Stimulated activated naive B cell treated with anti-CD40 and anti-IgM and Interleukin-4, amounts not matched to agents 10 μg/mL and 1 μg/mL and 100 μg/mL, for 72 hours (primary cell): ENCODE data around the gene EFCAB8.
"Not testable (repeated sequence)": the region's sequence is repeated elsewhere in the genome, so short reads cannot be mapped to it uniquely, and the experiment has no call there.

Experiments used
- ATAC-seq, 2 donors: fragments of 150-1000 bp; cut with Tn5 transposase; replicated peaks; 2 replicates each; pipeline ENCODE4 v1.10.0; 2021; ENCODE audit warnings: moderate library complexity in 1 of 2
- DNase-seq: peaks from one replicate; pipeline ENCODE4 v3.0.0; 2021
- H3K27ac Mint-ChIP-seq: one replicate; pipeline ENCODE4 v1.8.0; 2022; ENCODE audit warnings: mild to moderate bottlenecking, mixed read lengths
- H3K27me3 Mint-ChIP-seq, 2 donors: one replicate each; pipeline ENCODE4 v1.8.0; 2022; ENCODE audit warnings: mixed read lengths in 2 of 2
- H3K36me3 Mint-ChIP-seq, 2 donors: one replicate each; pipeline ENCODE4 v1.8.0; 2022; ENCODE audit warnings: mixed read lengths in 2 of 2, mild to moderate bottlenecking in 1 of 2
- H3K4me1 Mint-ChIP-seq, 2 donors: one replicate each; pipeline ENCODE4 v1.8.0; 2022; ENCODE audit warnings: mixed read lengths in 2 of 2, mild to moderate bottlenecking in 1 of 2
- H3K4me3 Mint-ChIP-seq, 2 donors: one replicate each; pipeline ENCODE4 v1.8.0; 2022; ENCODE audit warnings: mild to moderate bottlenecking in 2 of 2, mixed read lengths in 2 of 2, moderate library complexity in 1 of 2
- H3K9me3 Mint-ChIP-seq, 2 donors: one replicate each; pipeline ENCODE4 v1.8.0; 2022; ENCODE audit warnings: mixed read lengths in 2 of 2, mild to moderate bottlenecking in 1 of 2

EFCAB8 gene

GRCh38 chr20:32959351-32960221 is 100.9 kb downstream of the EFCAB8 start:
- DNase-seq (no peak), ATAC-seq (no peak)
- H3K36me3 Mint-ChIP-seq = peaks cover 8 to 22% of the 10 kb centered on the region in 2 donors
- no peak overlapping the region for H3K27ac Mint-ChIP-seq
- H3K4me1 Mint-ChIP-seq = no peaks in the 10 kb centered on the region
- peaks cover 6 to 15% of the 10 kb centered on the region in 2 donors for H3K27me3 Mint-ChIP-seq
- peaks cover 15 to 18% of the 10 kb centered on the region in 2 donors for H3K9me3 Mint-ChIP-seq
- H3K4me3 Mint-ChIP-seq = no peak overlapping the region

- no peaks in the 10 kb centered on the region for H3K4me1 Mint-ChIP-seq
- no peak for DNase-seq
- H3K4me3 Mint-ChIP-seq = no peak overlapping the region
- H3K27me3 Mint-ChIP-seq = peaks cover 8 to 17% of the 10 kb centered on the region in 2 donors
- ATAC-seq = no peak
- peaks cover 8 to 22% of the 10 kb centered on the region in 2 donors for H3K36me3 Mint-ChIP-seq
- H3K27ac Mint-ChIP-seq = no peak overlapping the region
- peaks cover 15 to 18% of the 10 kb centered on the region in 2 donors for H3K9me3 Mint-ChIP-seq
Observed at GRCh38 chr20:32960222-32960518, 101.4 kb downstream of the EFCAB8 start.

GRCh38 chr20:32960849-32961731 is 102.4 kb downstream of the EFCAB8 start:
- peaks cover 15 to 18% of the 10 kb centered on the region in 2 donors for H3K9me3 Mint-ChIP-seq
- H3K27ac Mint-ChIP-seq = no peak overlapping the region
- DNase-seq (no peak), ATAC-seq (no peak)
- H3K4me3 Mint-ChIP-seq = no peak overlapping the region
- peaks cover 0 to under 1% of the 10 kb centered on the region in 2 donors for H3K4me1 Mint-ChIP-seq
- peaks cover 8 to 22% of the 10 kb centered on the region in 2 donors for H3K36me3 Mint-ChIP-seq
- peaks cover 10 to 19% of the 10 kb centered on the region in 2 donors for H3K27me3 Mint-ChIP-seq

- H3K36me3 Mint-ChIP-seq = peaks cover 4 to 18% of the 10 kb centered on the region in 2 donors
- no peak overlapping the region for H3K4me3 Mint-ChIP-seq
- H3K27ac Mint-ChIP-seq = no peak overlapping the region
- DNase-seq = no peak
- peaks cover 7 to 10% of the 10 kb centered on the region in 2 donors for H3K4me1 Mint-ChIP-seq
- no peak for ATAC-seq
- H3K9me3 Mint-ChIP-seq = peaks cover 11 to 14% of the 10 kb centered on the region in 2 donors
- peaks cover 10 to 14% of the 10 kb centered on the region in 2 donors for H3K27me3 Mint-ChIP-seq
Observed at GRCh38 chr20:32962053-32962452, 103.3 kb downstream of the EFCAB8 start.

GRCh38 chr20:32962646-32963045 is 103.9 kb downstream of the EFCAB8 start:
- not testable (repeated sequence) for DNase-seq, H3K4me3 Mint-ChIP-seq, ATAC-seq, H3K27ac Mint-ChIP-seq
- Mint-ChIP-seq H3K36me3 (peaks cover 4 to 15% of the 10 kb centered on the region in 2 donors), H3K27me3 (peaks cover 10 to 14% of the 10 kb centered on the region in 2 donors), H3K9me3 (peaks cover 11 to 14% of the 10 kb centered on the region in 2 donors), H3K4me1 (peaks cover 11 to 16% of the 10 kb centered on the region in 2 donors)

- Mint-ChIP-seq H3K27ac (no peak overlapping the region), H3K36me3 (peaks cover 1 to 9% of the 10 kb centered on the region in 2 donors), H3K4me1 (peaks cover 12 to 20% of the 10 kb centered on the region in 2 donors), H3K9me3 (peaks cover 7 to 9% of the 10 kb centered on the region in 2 donors), H3K4me3 (no peak overlapping the region), H3K27me3 (peaks cover 7 to 10% of the 10 kb centered on the region in 2 donors)
- no peak for DNase-seq
- no peak for ATAC-seq
Observed at GRCh38 chr20:32963176-32963575, 104.5 kb downstream of the EFCAB8 start.

- no peak for ATAC-seq
- Mint-ChIP-seq H3K36me3 (no peaks in the 10 kb centered on the region), H3K27me3 (peaks cover 5 to 9% of the 10 kb centered on the region in 2 donors), H3K27ac (no peak overlapping the region), H3K4me1 (peaks cover 20 to 26% of the 10 kb centered on the region in 2 donors), H3K4me3 (no peak overlapping the region), H3K9me3 (no peaks in the 10 kb centered on the region)
- DNase-seq = no peak
Observed at GRCh38 chr20:32964575-32964974, 105.9 kb downstream of the EFCAB8 start.

GRCh38 chr20:32965115-32965514 is 106.4 kb downstream of the EFCAB8 start:
- Mint-ChIP-seq H3K4me3 (no peak overlapping the region), H3K27ac (no peak overlapping the region), H3K4me1 (peaks cover 23 to 32% of the 10 kb centered on the region in 2 donors), H3K9me3 (no peaks in the 10 kb centered on the region), H3K36me3 (no peaks in the 10 kb centered on the region), H3K27me3 (peaks cover 5 to 9% of the 10 kb centered on the region in 2 donors)
- ATAC-seq (no peak), DNase-seq (no peak)

GRCh38 chr20:32965581-32966373 is 107.1 kb downstream of the EFCAB8 start:
- peaks cover 5 to 9% of the 10 kb centered on the region in 2 donors for H3K27me3 Mint-ChIP-seq
- no peak overlapping the region for H3K27ac Mint-ChIP-seq
- H3K9me3 Mint-ChIP-seq = no peaks in the 10 kb centered on the region
- peaks cover 26 to 33% of the 10 kb centered on the region in 2 donors for H3K4me1 Mint-ChIP-seq
- no peak for ATAC-seq
- H3K4me3 Mint-ChIP-seq = no peak overlapping the region
- H3K36me3 Mint-ChIP-seq = no peaks in the 10 kb centered on the region
- no peak for DNase-seq

GRCh38 chr20:32966382-32966781 is 107.7 kb downstream of the EFCAB8 start:
- Mint-ChIP-seq H3K36me3 (no peaks in the 10 kb centered on the region), H3K4me1 (peaks cover 29 to 33% of the 10 kb centered on the region in 2 donors), H3K27ac (no peak overlapping the region), H3K9me3 (no peaks in the 10 kb centered on the region), H3K4me3 (no peak overlapping the region), H3K27me3 (peaks cover 5 to 9% of the 10 kb centered on the region in 2 donors)
- DNase-seq (no peak), ATAC-seq (no peak)

GRCh38 chr20:32966881-32967781 is 108.4 kb downstream of the EFCAB8 start:
- H3K36me3 Mint-ChIP-seq = no peaks in the 10 kb centered on the region
- peak; percentile 62 to 68 for ATAC-seq
- H3K9me3 Mint-ChIP-seq = no peaks in the 10 kb centered on the region
- no peak overlapping the region for H3K27ac Mint-ChIP-seq
- H3K27me3 Mint-ChIP-seq = peaks cover 5 to 9% of the 10 kb centered on the region in 2 donors
- H3K4me1 Mint-ChIP-seq = peaks cover 29 to 33% of the 10 kb centered on the region in 2 donors
- peak; percentile 34 for DNase-seq
- no peak overlapping the region for H3K4me3 Mint-ChIP-seq

- Mint-ChIP-seq H3K27me3 (peaks cover 5 to 9% of the 10 kb centered on the region in 2 donors), H3K9me3 (no peaks in the 10 kb centered on the region), H3K27ac (no peak overlapping the region), H3K36me3 (peaks cover 0 to 1% of the 10 kb centered on the region in 2 donors), H3K4me3 (no peak overlapping the region), H3K4me1 (peaks cover 33 to 36% of the 10 kb centered on the region in 2 donors)
- ATAC-seq (no peak), DNase-seq (no peak)
Observed at GRCh38 chr20:32967961-32968457, 109.3 kb downstream of the EFCAB8 start.
